AG10803 (cell line): Measurements from ENCODE around the gene SPACDR.

Source experiments
- DNase-seq: peaks from one replicate; pipeline ENCODE4 v3.0.0; 2010; ENCODE audit warnings: low read depth
- H3K4me3 ChIP-seq: 2 replicates; pipeline ENCODE4 v1.5.1; 2011; ENCODE audit warnings: mild to moderate bottlenecking, low read length, control low read depth
- TF ChIP-seq, protein P1 (sequence below): conservative IDR thresholded peaks from 2 replicates; pipeline ENCODE4 v1.5.1; 2011; ENCODE audit warnings: mild to moderate bottlenecking, low read length, control low read depth, inconsistent platforms

SPACDR gene

GRCh38 chr7:100469227-100470044 is 5.4 kb upstream of the SPACDR start:
- peak; percentile 64 for DNase-seq
- TF ChIP-seq, protein P1, sequence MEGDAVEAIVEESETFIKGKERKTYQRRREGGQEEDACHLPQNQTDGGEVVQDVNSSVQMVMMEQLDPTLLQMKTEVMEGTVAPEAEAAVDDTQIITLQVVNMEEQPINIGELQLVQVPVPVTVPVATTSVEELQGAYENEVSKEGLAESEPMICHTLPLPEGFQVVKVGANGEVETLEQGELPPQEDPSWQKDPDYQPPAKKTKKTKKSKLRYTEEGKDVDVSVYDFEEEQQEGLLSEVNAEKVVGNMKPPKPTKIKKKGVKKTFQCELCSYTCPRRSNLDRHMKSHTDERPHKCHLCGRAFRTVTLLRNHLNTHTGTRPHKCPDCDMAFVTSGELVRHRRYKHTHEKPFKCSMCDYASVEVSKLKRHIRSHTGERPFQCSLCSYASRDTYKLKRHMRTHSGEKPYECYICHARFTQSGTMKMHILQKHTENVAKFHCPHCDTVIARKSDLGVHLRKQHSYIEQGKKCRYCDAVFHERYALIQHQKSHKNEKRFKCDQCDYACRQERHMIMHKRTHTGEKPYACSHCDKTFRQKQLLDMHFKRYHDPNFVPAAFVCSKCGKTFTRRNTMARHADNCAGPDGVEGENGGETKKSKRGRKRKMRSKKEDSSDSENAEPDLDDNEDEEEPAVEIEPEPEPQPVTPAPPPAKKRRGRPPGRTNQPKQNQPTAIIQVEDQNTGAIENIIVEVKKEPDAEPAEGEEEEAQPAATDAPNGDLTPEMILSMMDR, result peak; percentile 92
- no peak overlapping the region for H3K4me3 ChIP-seq

GRCh38 chr7:100467638-100468373 is 3.7 kb upstream of the SPACDR start:
- TF ChIP-seq, protein P1, result no peak
- DNase-seq, result no peak
- H3K4me3 ChIP-seq, result no peak overlapping the region

GRCh38 chr7:100466653-100467605 is 2.9 kb upstream of the SPACDR start:
- no peak overlapping the region for H3K4me3 ChIP-seq
- TF ChIP-seq, protein P1, result no peak
- DNase-seq, result no peak

DNA sequence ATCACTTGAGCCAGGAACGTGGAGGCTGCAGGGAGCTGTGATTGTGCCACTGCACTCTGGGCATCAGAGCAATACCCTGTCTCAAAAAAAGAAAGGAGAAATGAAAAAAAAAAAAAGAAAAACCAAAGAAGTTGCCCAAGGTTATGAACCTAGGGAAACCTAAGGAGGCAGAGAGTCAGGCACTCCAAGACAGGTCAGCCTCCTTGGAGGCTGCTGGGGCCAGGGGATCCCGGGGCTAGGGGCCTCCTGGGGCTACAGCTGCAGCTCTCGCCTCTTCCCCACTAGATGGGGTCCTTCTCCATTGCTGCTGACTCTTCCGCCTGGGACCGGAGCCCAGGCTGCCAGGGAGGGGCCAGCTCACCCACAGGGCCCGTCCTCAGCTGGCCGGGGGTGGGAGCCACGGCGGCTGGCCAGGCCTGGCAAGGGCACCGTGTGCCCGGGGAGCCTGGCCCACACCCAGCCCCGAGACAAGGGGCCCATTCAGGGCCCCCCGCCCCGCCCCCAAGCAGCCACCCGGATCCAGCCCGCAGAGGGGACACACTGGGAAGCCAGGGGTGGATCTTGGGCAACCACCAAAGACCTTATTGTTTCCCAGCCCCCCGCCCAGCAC is 1.7 kb upstream of the SPACDR start:
- DNase-seq, result peak; percentile 72
- TF ChIP-seq, protein P1, result peak; percentile 68
- no peak overlapping the region for H3K4me3 ChIP-seq

- peak; percentile 33 for DNase-seq
- TF ChIP-seq, protein P1, result no peak
- H3K4me3 ChIP-seq, result no peak overlapping the region
These were observed 1.2 kb upstream of the SPACDR start for GRCh38 chr7:100465299-100465698.

DNA sequence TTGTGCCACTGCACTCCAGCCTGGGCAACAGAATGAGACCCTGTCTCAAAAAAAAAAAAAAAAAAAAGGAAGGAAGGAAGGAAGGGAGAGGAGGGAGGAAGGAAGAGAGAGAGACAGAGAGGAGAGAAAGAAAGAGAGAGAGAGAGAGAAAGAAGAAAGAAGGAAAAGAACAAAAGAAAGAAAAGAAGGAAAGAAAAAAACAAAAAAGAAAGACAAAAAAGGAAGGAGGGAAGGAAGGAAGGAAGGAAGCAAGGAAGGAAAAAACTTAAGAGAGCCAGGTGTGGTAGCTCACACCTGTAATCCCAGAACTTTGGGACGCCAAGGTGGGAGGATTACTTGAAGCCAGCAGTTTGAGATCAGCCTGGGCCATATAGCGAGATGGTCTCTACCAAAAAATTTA is 731 bp upstream of the SPACDR start:
- H3K4me3 ChIP-seq, result no peak overlapping the region
- TF ChIP-seq, protein P1, result no peak
- no peak for DNase-seq
